ENCODE measurements around the gene PAPPA2. TPM values are rescaled to one million over a fixed set of nuclear protein-coding genes. Genes with fewer than 3 reads are reported as not detected.

PAPPA2 gene
- total RNA-seq, 1 donor from 2014 or later = 6.1 TPM

GRCh38 chr1:176790786-176791185 is 327.8 kb downstream of the PAPPA2 start:
- no peak for FAIRE-seq

GRCh38 chr1:176791906-176792305 is 328.9 kb downstream of the PAPPA2 start:
- DNase-seq (ENCODE audit: low spot score in 2 of 2) (no peak), FAIRE-seq (no peak)

More at GRCh38 chr1:176790786-176791185, 327.8 kb downstream of the PAPPA2 start:
- no peak for DNase-seq (ENCODE audit: low spot score in 2 of 2)

- FAIRE-seq = no peak
Observed at GRCh38 chr1:176794897-176795508, 332.0 kb downstream of the PAPPA2 start.

GRCh38 chr1:176795929-176796328 is 333.0 kb downstream of the PAPPA2 start:
- FAIRE-seq = no peak
- no peak for DNase-seq (ENCODE audit: low spot score in 2 of 2)

More at GRCh38 chr1:176794897-176795508, 332.0 kb downstream of the PAPPA2 start:
- no peak for DNase-seq (ENCODE audit: low spot score in 2 of 2)

DNA sequence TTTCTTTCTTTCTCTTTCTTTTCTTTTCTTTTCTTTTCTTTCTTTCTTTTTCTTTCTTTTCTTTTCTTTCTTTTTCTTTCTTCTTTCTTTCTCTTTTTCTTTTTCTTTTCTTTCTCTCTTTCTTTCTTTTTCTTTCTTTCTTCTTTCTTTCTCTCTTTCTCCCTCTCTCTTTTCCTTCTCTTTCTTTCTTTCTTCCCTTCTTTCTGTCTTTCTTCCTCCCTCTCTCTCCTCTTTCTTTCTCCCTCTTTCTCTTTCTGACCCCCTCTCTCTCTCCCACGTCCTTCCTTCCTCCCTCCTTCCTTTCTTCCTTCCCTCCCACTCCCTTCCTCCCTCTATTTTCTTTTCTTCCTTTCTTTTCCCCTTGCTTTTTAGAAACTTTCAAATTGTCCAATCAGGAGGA is 333.6 kb downstream of the PAPPA2 start:
- FAIRE-seq = no peak

GRCh38 chr1:176799327-176799726 is 336.4 kb downstream of the PAPPA2 start:
- FAIRE-seq (no peak), DNase-seq (ENCODE audit: low spot score in 2 of 2) (no peak)

More for the DNA sequence above, 333.6 kb downstream of the PAPPA2 start:
- DNase-seq (ENCODE audit: low spot score in 2 of 2) = no peak

DNA sequence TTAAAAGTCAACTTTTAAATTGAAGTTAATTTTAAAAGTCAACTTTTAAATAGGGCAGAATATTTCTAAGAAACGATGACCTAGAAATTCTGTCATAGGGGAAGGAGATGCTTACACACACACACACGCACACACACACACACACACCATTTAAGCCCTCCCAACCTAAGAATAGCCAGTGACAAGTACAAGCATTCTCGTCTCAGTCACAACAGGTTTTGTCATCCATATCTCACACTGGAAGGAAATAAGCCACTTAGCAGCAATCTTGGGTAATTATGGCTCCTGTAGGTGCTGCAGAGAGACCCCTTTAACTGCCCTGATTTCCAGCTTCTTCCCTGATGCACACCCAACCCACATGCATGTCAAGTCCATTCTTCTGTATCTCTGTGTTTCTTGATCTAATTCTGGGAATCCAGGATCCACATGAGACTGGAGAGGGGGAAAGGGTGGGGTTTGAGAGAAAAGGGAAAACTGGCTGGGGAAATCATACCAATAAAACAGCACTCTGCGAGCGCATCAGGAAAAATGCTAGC is 338.1 kb downstream of the PAPPA2 start:
- DNase-seq (ENCODE audit: low spot score in 2 of 2) = no peak
- no peak for FAIRE-seq

DNA sequence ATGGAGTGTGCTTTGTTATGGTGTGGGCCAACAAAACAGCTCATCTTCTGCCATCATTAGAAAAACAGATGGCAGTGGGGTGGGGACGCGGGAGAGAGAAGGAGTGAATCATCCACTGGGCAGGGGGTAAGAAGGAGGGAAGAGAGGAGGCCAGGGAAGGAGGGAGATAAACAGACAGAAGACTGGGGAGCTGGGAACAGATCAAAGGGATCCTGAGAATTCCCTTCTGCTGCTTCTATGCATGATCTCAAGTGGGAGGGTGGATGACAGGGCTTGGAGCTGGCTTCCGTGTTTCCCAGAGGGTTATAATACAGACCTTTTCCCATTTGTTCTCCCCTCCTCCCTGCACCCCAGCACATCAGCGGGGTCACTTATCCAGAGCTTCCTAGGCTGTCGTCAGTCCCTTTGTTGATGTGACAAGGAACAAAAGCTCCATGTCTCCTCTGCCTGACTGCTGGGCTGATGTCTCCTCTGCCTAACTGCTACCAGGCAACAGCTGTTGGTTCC is 338.6 kb downstream of the PAPPA2 start:
- FAIRE-seq (no peak), DNase-seq (ENCODE audit: low spot score in 2 of 2) (peak in 1 of 2 donors; percentile 11)

DNA sequence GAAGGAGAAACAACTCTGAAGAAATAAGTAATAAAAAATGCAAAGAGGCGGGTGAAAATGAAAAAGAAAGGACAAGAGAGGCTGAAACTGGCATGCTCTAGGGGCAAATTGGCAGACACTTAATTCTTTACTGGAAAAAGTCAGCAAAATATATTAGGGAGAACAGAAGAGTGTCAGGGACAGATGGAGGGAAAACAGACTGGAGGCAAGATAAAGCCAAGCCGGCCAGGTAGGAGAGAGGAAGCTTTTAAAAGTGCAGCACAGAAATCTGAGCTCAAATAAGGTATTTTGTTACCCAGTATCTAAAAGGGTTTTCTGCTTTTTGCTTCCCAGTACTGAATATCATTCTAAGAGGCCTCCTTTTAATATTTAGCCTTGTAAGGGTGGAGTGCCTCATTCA is 339.3 kb downstream of the PAPPA2 start:
- no peak for FAIRE-seq
- DNase-seq (ENCODE audit: low spot score in 2 of 2) = no peak

- DNase-seq (ENCODE audit: low spot score in 2 of 2) (no peak), FAIRE-seq (no peak)
Observed at GRCh38 chr1:176803042-176803441, 340.1 kb downstream of the PAPPA2 start.

DNA sequence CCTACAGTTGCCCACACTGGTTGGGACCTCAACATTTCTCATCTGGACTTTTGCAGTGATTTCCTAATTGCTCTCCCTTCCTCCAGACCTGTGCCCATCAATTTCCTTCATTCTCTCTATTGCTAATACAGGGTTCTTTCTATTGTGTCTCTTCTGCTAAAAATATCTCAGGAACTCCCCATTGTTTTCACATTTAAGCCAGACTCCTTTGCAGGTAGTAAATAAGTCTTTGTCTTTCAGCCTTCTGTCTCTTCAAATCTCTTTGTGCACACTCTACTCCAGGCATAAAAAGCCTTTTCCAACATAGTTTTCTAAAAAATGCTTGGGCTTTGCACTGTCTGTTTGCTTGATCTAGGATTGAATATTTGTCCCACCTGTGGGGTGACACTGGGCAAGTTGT is 340.6 kb downstream of the PAPPA2 start:
- DNase-seq (ENCODE audit: low spot score in 2 of 2) (no peak), FAIRE-seq (no peak)

GRCh38 chr1:176809292-176809691 is 346.3 kb downstream of the PAPPA2 start:
- DNase-seq (ENCODE audit: low spot score in 2 of 2) = no peak
- FAIRE-seq = no peak

GRCh38 chr1:176811511-176812288 is 348.7 kb downstream of the PAPPA2 start:
- no peak for DNase-seq (ENCODE audit: low spot score in 2 of 2)
- no peak for FAIRE-seq

GRCh38 chr1:176815621-176816020 is 352.6 kb downstream of the PAPPA2 start:
- DNase-seq (ENCODE audit: low spot score in 2 of 2) (no peak), FAIRE-seq (no peak)

DNA sequence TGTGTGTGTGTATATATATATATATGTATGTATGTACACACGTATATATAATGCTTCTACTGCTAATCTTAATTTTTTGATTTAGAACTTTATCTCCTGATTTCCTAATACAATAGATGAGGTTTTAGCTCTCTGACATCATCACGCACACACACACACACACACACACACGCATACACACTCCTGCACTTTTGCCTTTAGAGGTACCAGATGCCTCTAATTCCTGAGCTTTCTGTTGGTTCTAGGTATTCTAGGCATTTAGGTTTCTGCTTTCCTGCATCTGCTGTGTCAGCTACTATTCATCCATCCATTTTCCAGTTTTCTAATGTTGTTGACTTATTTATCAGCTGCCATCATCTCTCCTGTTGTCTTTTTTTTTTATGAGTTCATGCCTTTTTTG is 353.3 kb downstream of the PAPPA2 start:
- FAIRE-seq (no peak), DNase-seq (ENCODE audit: low spot score in 2 of 2) (no peak)

- DNase-seq (ENCODE audit: low spot score in 2 of 2) (no peak), FAIRE-seq (no peak)
Observed at GRCh38 chr1:176820391-176821031, 357.5 kb downstream of the PAPPA2 start.

GRCh38 chr1:176826265-176826664 is 363.3 kb downstream of the PAPPA2 start:
- DNase-seq (ENCODE audit: low spot score in 2 of 2) (no peak), FAIRE-seq (no peak)

GRCh38 chr1:176829261-176829660 is 366.3 kb downstream of the PAPPA2 start:
- FAIRE-seq (no peak), DNase-seq (ENCODE audit: low spot score in 2 of 2) (no peak)

- DNase-seq (ENCODE audit: low spot score in 2 of 2) (no peak), FAIRE-seq (no peak)
Observed at GRCh38 chr1:176831150-176831549, 368.2 kb downstream of the PAPPA2 start.

- no peak for FAIRE-seq
- DNase-seq (ENCODE audit: low spot score in 2 of 2) = no peak
Observed at GRCh38 chr1:176837708-176838107, 374.7 kb downstream of the PAPPA2 start.

Measured in frontal cortex (tissue), 4 donors.